Measurements from ENCODE around the gene ATF5. TPM values are rescaled to one million over a fixed set of nuclear protein-coding genes. Genes with fewer than 3 reads are reported as not detected.
A peak's percentile ranks its signal among the peaks of the same experiment; 100 is the strongest.

Gene ATF5
- total and polyA plus RNA-seq, 2 of the 8 experiments (the other 6 are each of a cell fraction or from before 2014, with no cell fraction given): 6.2 to 13.1 TPM

DNA sequence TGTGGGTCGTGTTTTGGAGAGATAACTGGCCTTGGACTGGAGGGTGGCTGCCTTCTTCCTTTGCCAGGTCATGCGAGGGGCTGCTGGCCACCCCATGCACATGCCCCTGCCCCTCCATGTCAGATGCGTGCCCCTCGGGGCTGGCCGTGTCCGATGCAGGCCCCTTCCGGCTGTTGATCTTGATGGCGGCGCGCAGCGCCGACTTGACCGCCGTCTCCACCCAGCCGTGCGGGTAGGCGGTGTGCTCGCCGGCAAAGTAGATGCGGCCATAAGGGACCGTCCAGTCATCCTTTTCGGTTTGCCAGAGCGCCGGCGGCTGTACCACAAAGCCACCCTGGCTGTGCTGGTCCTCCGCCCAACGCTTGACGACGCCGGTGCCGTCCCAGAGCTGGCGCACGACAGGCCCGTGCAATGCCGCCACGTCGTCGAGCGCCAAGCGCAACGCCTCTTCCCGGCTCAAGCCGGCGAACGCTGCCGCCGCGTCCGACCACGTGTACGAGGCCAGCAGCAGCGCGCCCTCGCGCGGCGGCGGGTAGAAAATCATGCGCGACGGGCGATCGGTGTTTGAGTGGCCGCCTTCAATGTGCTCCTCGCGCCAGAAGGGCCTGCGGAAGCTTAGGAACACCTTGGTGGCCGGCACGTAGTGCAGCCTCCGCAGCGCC is 39.2 kb upstream of the ATF5 start (continued):
- TF ChIP-seq, protein P1, sequence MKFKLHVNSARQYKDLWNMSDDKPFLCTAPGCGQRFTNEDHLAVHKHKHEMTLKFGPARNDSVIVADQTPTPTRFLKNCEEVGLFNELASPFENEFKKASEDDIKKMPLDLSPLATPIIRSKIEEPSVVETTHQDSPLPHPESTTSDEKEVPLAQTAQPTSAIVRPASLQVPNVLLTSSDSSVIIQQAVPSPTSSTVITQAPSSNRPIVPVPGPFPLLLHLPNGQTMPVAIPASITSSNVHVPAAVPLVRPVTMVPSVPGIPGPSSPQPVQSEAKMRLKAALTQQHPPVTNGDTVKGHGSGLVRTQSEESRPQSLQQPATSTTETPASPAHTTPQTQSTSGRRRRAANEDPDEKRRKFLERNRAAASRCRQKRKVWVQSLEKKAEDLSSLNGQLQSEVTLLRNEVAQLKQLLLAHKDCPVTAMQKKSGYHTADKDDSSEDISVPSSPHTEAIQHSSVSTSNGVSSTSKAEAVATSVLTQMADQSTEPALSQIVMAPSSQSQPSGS (IDR thresholded peaks at IDR 0.05; ENCODE audit: low read length): peak; percentile 71
- TF ChIP-seq RFX5 (IDR thresholded peaks at IDR 0.05; ENCODE audit: borderline replicate concordance, low read depth, low read length) (no peak), TAF7 (optimal IDR thresholded peaks at IDR 0.05; ENCODE audit: borderline replicate concordance, low read depth, low read length) (peak; percentile 90), CREB1 (IDR thresholded peaks at IDR 0.05) (peak; percentile 82), SUZ12 (IDR thresholded peaks at IDR 0.05; ENCODE audit: low read length) (no peak), EGR1 (IDR thresholded peaks at IDR 0.05; ENCODE audit: borderline replicate concordance, low read depth, low read length) (peak; percentile 76)

All from H1 (cell line).